Heart right ventricle (tissue), 16 donors: ENCODE data around the gene CALM1. TPM values are rescaled to one million over a fixed set of nuclear protein-coding genes. Genes with fewer than 3 reads are reported as not detected.

Experiments
- ATAC-seq, 8 donors: fragments of 200-7000 bp; cut with Tn5 transposase; one replicate each; pipeline ENCODE4 v1.9.1; 2020; ENCODE audit warnings: mild to moderate bottlenecking in 8 of 8, moderate library complexity in 8 of 8, moderate number of reproducible peaks in 1 of 8
- DNase-seq, 2 donors: peaks; one replicate each; pipeline ENCODE4 v3.0.0-alpha.2; 2020
- H3K27ac ChIP-seq, 10 donors: fragments of 200-600 bp; sonication (generic) in 2 of 10; one replicate each; pipeline versions ENCODE4 v1.5.0 to v1.8.0; 2020 to 2022; ENCODE audit warnings: mild to moderate bottlenecking in 3 of 10
- H3K27me3 ChIP-seq, 7 donors: fragments of 200-600 bp; one replicate each; pipeline ENCODE4 v1.8.0; 2021 to 2022; ENCODE audit warnings: mild to moderate bottlenecking in 2 of 7
- H3K36me3 ChIP-seq, 9 donors: fragments of 200-600 bp; sonication (generic) in 1 of 9; one replicate each; pipeline versions ENCODE4 v1.5.0 to v1.8.0; 2020 to 2022; ENCODE audit warnings: mild to moderate bottlenecking in 2 of 9
- H3K4me1 ChIP-seq, 9 donors: fragments of 200-600 bp; sonication (generic) in 1 of 9; one replicate each; pipeline versions ENCODE4 v1.5.0 to v1.8.0; 2020 to 2022; ENCODE audit warnings: mild to moderate bottlenecking in 4 of 9
- H3K4me3 ChIP-seq, 10 donors: fragments of 200-600 bp; sonication (generic) in 2 of 10; one replicate each; pipeline versions ENCODE4 v1.5.0 to v1.8.0; 2020 to 2022; ENCODE audit warnings: mild to moderate bottlenecking in 7 of 10, moderate library complexity in 2 of 10
- H3K9me3 ChIP-seq, 11 donors: fragments of 200-600 bp in 10 of 11; sonication (generic) in 2 of 11; one replicate each; pipeline versions ENCODE4 v1.5.0 to v1.8.0; 2013 to 2022; ENCODE audit warnings: mild to moderate bottlenecking in 2 of 11, control low read depth in 1 of 11, moderate library complexity in 1 of 11
- CTCF ChIP-seq, 9 donors: fragments of 200-600 bp; sonication (generic) in 2 of 9; IDR thresholded peaks; one replicate each; pipeline versions ENCODE4 v1.5.0 to v1.8.0; 2021 to 2022; ENCODE audit warnings: antibody characterized with exemption in 9 of 9, mild to moderate bottlenecking in 5 of 9, moderate library complexity in 1 of 9
- WGBS, 2 donors: extraction: QIAGEN DNeasy Blood & Tissue Kit; methylation state at CpG; one replicate each; pipeline ENCODE4 v1.1.7; 2013; ENCODE audit warnings: inconsistent platforms in 1 of 2; 5-methylcytosine and 5-hydroxymethylcytosine counted together
- intact Hi-C, 10 donors: fragments of 100-400 bp; cut with DNase I; formaldehyde crosslinking; loops; one replicate each; pipeline versions ENCODE4 v1.11.1 to v1.14.2; 2022
- polyA plus RNA-seq, 2 donors: library from polyadenylated mRNA; stranded (reverse); fragments of 200-250 nt; gene quantifications; one replicate each; pipeline ENCODE4 v1.2.3, GENCODE V29; 2013
- total RNA-seq, 10 donors: library from RNA; stranded (reverse); fragmentation: NEBNext Ultra II Directional in 3 of 10; extraction: Animal tissue kit (Norgen Biotek cat#: 25700) in 3 of 10; gene quantifications; one replicate each; pipeline versions ENCODE4 v1.2.1 to v1.2.4, GENCODE V29; 2021 to 2023
- donor health status: Arrhythmogenic right ventricular cardiomyopathy.
- donor health status: ischemic (EF 13 %, LVEDD 7.1; RV severe dilation, severe dysfunction).
- donor health status: healthy with polysubstance abuse.
- donor health status: DM: no; HTN: yes; CAD: no.
- donor health status: DM: no; HTN: no; CAD: no.
- donor health status: ischemic (EF 25% LVEDD 6.9; RV normal size, moderate dysfunction).
- donor health status: ischemic (EF 25% LVEDD 5.7; RV mildly dilated, moderate dysfunction).
- donor health status: healthy.
- donor health status: DM: yes; HTN: yes; CAD: no.
- donor health status: Ischemic cardiomyopathy.
- donor health status: ischemic (EF 35%, LVEDD 5.7; RV mildly dilated, moderate dysfunction).
- donor health status: nonischemic (EF 11% LVEDD 7.7; RV severe dilation, severe dysfunction).
- donor health status: DM: yes; HTN: yes; CAD: no.
- donor health status: PGD.
- donor health status: ischemic (EF 29% LVEDD 5.4; RV normal size, mild dysfunction).
- donor health status: nonischemic (EF 23%, LVEDD 6.1; RV moderate dilation, normal function).

Gene CALM1
- total and polyA plus RNA-seq, 12 donors: 293 to 787 (median 444) TPM

- WGBS, 2 donors: 67 to 73% methylated on average over 6 of the region's 6 CpGs
- peak in 6 of 8 donors; percentile 15 to 45 (median 32) for ATAC-seq
Measured at GRCh38 chr14:90444077-90444696, 47.4 kb downstream of the CALM1 start.

GRCh38 chr14:90445011-90445410 lies 48.2 kb downstream of the CALM1 start:
- H3K4me1 ChIP-seq: peaks cover 0 to 24% (median 7%) of the 10 kb centered on the region in 9 donors
- H3K36me3 ChIP-seq: no peaks in the 10 kb centered on the region
- peaks cover 0 to 18% (median 8%) of the 10 kb centered on the region in 11 donors for H3K9me3 ChIP-seq
- peak overlapping the region in 2 of 10 donors; percentile 14 to 41 for H3K27ac ChIP-seq
- 91 to 94% methylated on average over 4 of the region's 4 CpGs for WGBS, 2 donors
- no peak overlapping the region for H3K4me3 ChIP-seq
- no peak for TF ChIP-seq CTCF (IDR thresholded peaks at IDR 0.05)
- intact Hi-C loops: no loop called here
- ATAC-seq (no peak), DNase-seq (no peak)
- no peaks in the 10 kb centered on the region for H3K27me3 ChIP-seq

More at GRCh38 chr14:90444077-90444696, 47.4 kb downstream of the CALM1 start:
- no peak for TF ChIP-seq CTCF (IDR thresholded peaks at IDR 0.05)
- H3K36me3 ChIP-seq: no peaks in the 10 kb centered on the region
- intact Hi-C loops: no loop called here
- peak overlapping the region in 1 of 10 donors; percentile 21 for H3K27ac ChIP-seq
- peaks cover 0 to 18% (median 8%) of the 10 kb centered on the region in 11 donors for H3K9me3 ChIP-seq
- no peaks in the 10 kb centered on the region for H3K27me3 ChIP-seq
- DNase-seq: no peak
- H3K4me1 ChIP-seq: peaks cover 0 to 26% (median 7%) of the 10 kb centered on the region in 9 donors
- H3K4me3 ChIP-seq: no peak overlapping the region

- no peak for TF ChIP-seq CTCF (IDR thresholded peaks at IDR 0.05)
- ATAC-seq: no peak
- no peak for DNase-seq
- WGBS, 2 donors: 82 to 85% methylated on average over 4 of the region's 4 CpGs
- intact Hi-C loops: no loop called here
- Histone ChIP-seq H3K4me3 (no peak overlapping the region), H3K27me3 (no peaks in the 10 kb centered on the region), H3K9me3 (peaks cover 0 to 18% (median 8%) of the 10 kb centered on the region in 11 donors), H3K4me1 (peaks cover 0 to 24% (median 7%) of the 10 kb centered on the region in 9 donors), H3K36me3 (no peaks in the 10 kb centered on the region), H3K27ac (no peak overlapping the region)
Measured at GRCh38 chr14:90446405-90446804, 49.6 kb downstream of the CALM1 start.

- WGBS, 2 donors: 93% methylated on average over 9 of the region's 9 CpGs
- no peak for TF ChIP-seq CTCF (IDR thresholded peaks at IDR 0.05)
- Histone ChIP-seq H3K9me3 (peaks cover 0 to 18% (median 8%) of the 10 kb centered on the region in 11 donors), H3K36me3 (no peaks in the 10 kb centered on the region), H3K4me1 (peaks cover 0 to 22% (median 11%) of the 10 kb centered on the region in 9 donors), H3K27me3 (no peaks in the 10 kb centered on the region), H3K27ac (no peak overlapping the region), H3K4me3 (no peak overlapping the region)
- intact Hi-C loops: no loop called here
- no peak for DNase-seq
- ATAC-seq: no peak
Measured at GRCh38 chr14:90447720-90448497, 51.1 kb downstream of the CALM1 start.
